HK-2 (cell line): ENCODE measurements around the gene OPHN1.
"Not testable (repeated sequence)": the region's sequence is repeated elsewhere in the genome, so short reads cannot be mapped to it uniquely, and the experiment has no call there.

Source experiments
- DNase-seq: peaks from one replicate; pipeline ENCODE4 v3.0.0-alpha.2; 2018; ENCODE audit not compliant: unreplicated experiment

The OPHN1 gene

DNA sequence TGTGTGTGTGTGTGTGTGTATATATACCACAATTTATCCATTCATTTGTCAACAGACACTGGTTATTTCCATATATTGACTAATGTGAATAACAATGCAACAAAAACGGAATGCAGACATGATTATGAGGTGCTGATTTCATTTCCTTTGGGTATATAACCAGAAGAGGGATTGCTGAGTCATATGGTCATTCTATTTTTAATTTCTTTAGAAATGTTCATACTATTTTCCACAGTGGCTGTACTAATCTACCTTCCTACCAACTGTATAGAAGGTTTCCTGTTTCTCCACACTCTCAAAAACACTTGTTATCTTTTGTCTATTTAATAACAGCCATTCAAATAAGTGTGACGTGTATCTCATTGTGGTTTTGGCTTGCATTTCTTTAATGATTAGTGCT lies 269.9 kb downstream of the OPHN1 start:
- no peak for DNase-seq

DNA sequence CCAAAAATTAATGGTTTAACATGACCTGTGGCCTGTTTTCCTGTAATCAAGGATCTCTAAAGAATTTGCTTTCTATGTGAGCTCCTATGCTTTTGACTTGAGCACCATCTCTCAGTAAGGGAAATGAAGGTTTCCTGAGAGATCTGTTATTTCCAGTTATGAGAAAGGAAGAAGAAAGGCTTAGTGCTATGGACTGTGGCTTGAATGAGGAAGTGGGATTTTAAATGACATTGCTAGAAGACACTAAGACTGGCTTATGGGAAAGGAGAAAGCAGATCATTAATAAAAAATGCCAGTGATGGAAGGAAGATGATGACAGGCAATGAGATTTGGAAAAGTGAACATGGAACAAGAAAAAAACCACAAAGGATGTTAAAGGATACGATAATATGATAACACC lies 285.4 kb downstream of the OPHN1 start:
- DNase-seq = no peak

- DNase-seq = no peak
These were observed 287.2 kb downstream of the OPHN1 start for GRCh38 chrX:68146054-68146453.

- DNase-seq = no peak
These were observed 293.5 kb downstream of the OPHN1 start for GRCh38 chrX:68139791-68140190.

DNA sequence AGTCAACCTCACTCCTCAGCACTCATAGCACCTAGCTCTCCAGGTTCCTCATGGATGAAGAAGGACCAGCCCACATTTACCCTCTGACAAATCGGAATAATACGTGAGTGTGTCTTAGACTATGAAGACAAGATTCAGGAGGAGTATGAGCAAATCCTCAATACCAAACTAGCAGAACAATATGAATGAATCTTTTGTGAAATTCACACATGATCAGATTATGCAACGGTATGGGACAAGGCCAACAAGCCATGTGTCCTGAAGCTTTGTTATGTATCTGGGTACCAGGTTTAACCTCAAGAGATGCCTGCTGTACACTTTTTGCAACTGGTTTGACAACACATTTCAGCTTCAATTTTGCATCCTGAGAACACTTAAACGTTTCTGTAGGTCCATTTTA lies 300.1 kb downstream of the OPHN1 start:
- no peak for DNase-seq

GRCh38 chrX:68132749-68133148 lies 300.5 kb downstream of the OPHN1 start:
- no peak for DNase-seq

- DNase-seq = no peak
These were observed 311.5 kb downstream of the OPHN1 start for GRCh38 chrX:68121835-68122234.

DNA sequence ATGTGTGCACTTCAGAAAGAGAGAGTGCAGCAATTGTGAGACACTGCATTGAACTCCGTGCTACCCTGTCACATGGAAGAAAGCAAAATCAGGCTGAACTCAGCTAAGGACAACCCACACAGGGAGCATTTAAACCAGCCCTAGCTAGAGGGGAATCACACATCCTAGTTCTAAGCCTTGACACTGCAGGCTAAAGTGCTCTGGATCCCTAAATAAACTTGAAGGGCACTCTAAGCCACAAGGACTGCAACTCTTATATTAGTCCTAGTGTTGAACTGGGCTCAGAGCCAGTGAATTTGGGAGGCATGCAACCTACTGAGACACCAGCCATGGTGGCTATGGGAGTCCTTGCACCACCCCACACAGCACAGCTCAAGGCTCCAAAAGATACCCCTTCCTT lies 311.9 kb downstream of the OPHN1 start:
- no peak for DNase-seq

DNA sequence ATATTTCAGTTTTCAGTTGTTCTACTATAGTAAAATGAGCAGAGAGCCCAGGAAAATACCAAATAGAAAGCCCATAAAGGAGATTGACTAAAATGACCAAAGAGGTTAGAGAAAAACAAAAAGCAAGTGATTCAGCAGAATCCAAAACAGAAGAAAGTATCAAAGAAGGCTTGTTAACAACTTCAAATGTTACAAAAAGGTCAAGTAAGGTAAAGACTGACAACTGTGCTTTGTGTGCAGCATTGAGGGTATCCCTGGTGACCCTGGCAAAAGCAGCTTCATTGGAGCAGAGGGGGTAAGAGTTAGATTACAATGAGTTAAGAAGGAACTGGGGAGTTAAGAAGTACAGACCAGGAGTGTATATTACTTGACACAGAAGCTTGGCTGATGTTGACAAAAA lies 317.9 kb downstream of the OPHN1 start:
- no peak for DNase-seq

DNA sequence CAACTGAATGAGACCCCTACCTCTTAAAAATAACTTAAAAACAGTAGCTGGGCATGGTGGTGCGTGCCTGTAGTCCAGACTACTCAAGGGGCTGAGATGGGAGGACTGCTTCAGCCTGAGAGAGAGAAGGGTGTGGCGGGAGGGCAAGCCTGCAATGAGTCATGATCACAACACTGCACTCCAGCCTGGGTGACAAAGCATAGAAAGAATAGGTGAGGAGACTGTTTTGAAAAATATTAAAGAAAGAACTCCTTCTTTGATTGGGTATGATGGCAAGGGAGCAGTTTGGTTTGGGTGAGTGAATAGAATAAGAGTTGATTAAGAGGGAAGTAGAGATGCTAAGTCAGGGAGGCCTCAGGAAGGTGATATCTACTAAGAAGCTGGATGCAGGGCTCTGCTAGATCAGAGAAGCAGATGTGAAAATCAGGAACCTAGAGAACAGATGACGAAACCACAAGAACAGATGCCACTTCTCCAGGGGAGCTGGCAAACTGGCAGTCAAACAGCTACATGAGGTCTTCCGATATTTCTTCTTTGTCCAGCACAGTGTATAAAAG lies 318.6 kb downstream of the OPHN1 start:
- DNase-seq = peak; percentile 12

DNA sequence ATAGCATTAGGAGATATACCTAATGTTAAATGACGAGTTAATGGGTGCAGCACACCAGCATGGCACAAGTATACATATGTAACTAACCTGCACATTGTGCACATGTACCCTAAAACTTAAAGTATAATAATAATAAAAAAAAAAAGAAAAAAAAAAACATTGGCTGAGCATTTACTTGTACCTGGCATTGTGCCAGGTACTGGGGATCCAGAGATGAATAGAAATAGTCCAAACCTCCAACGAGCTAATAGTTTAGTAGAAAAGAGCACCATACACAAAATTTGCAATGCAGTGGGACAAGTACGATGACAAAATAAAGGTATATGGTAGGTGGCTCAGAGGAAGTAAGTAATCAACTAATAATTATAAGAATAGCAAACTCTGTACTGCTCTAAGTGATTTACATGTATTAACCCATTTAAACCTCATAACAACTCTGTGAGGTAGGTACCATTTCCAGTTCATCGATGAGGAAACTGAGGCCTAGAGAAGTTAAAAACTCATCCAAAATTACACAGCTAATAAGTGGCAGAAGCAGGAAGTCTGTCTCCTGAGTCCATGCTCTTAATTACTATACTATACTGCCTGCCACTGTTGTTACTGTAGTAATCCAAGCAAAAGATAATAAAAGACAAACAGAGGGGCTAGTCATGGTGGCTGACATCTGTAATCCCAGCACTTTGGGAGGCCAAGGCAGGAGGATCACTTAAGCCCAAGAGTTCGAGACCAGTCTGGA lies 319.3 kb downstream of the OPHN1 start:
- DNase-seq = no peak

- DNase-seq = no peak
These were observed 321.0 kb downstream of the OPHN1 start for GRCh38 chrX:68112321-68112720.

DNA sequence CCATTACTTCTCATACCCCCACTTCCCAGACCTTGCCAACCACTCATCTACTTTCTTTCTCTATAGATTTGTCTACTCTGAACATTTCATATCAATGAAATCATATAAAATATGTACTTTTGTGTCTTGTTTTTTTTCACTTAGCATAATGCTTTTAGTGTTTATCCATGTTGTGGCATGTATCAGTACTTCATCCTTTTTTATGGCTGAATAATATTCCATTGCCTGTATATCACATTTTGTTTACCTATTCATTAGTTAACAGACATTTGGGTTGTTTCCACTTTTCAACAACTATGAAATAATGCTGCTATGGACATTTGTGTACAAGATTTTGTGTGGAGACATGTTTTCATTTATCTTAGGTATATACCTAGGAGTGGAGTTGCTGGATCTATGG lies 324.1 kb downstream of the OPHN1 start:
- DNase-seq = no peak

- no peak for DNase-seq
These were observed 334.9 kb downstream of the OPHN1 start for GRCh38 chrX:68098431-68098830.

GRCh38 chrX:68090266-68090665 lies 343.0 kb downstream of the OPHN1 start:
- no peak for DNase-seq

DNA sequence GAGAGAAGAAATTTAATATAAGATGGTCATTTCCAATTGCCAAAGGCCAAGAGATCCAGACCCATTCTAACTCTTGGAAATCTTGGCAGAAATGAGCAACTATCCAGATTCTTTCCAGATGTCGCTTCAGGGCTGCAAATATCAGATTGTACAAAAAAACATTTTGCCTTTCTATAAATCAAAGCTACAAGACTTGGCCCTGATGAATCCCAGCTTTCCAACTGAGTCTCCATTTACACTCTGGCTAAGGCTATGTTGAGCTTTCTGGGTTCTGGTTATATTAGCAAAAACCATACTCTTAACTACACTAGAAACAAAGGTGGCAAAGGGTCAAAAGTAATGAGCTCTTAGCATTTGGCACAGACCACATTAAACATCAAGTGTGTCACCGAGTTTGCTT lies 345.8 kb downstream of the OPHN1 start:
- DNase-seq = no peak

DNA sequence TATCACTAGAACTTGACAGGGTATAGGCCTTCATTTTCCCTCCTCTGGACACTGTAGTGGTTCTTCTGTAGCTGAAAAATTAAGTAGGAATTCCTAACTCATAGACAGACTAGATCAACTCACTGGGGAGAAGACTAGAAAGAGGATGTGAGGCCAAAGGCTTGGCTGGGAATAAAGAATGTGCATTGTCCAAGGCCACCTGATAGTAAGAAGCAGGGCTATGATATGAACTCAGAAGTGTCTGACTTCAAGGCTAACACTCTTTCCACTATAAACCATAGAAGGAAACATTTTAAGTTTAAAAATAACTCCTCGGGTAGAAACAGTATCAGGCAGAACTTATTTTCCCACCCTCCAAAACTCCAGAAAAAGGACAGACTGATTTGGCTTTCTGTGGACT lies 346.6 kb downstream of the OPHN1 start:
- DNase-seq = no peak

GRCh38 chrX:68084765-68085164 lies 348.5 kb downstream of the OPHN1 start:
- no peak for DNase-seq

GRCh38 chrX:68083510-68083909 lies 349.8 kb downstream of the OPHN1 start:
- no peak for DNase-seq

- DNase-seq = no peak
These were observed 353.3 kb downstream of the OPHN1 start for GRCh38 chrX:68079961-68080360.

DNA sequence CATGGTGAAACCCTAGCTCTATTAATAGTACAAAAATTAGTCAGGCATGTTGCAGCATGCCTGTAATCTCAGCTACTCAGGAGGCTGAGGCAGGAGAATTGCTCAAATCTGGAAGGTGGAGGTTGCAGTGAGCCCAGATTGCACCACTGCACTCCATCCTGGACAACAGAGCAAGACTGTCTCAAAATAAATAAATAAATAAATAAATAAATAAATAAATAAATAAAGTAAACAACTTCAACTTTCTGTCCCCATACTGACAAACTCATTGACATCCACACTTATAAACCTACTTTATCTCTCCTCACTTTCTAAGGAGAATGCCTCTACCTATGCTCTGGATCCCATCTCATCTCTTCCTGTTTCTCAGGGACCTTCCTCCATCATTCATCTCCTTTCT lies 354.5 kb downstream of the OPHN1 start:
- DNase-seq = not testable (repeated sequence)

DNA sequence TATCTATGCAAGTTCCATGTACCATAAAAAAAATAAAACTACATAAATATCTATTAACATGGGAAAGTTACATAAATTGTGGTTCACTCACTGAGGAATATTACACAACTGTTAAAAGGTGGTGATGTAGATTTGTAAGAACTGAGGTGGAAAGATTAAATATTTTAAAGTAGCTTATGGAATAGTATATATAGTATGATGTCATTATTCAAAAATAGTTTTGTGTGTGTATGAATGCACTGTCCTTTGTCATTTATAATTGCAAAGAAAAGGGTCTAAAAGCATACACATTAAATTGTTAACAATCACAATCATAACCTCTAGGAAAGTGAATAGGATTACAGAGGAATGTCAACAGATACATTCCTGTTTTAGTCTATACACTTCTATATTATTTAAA lies 355.9 kb downstream of the OPHN1 start:
- DNase-seq = no peak

DNA sequence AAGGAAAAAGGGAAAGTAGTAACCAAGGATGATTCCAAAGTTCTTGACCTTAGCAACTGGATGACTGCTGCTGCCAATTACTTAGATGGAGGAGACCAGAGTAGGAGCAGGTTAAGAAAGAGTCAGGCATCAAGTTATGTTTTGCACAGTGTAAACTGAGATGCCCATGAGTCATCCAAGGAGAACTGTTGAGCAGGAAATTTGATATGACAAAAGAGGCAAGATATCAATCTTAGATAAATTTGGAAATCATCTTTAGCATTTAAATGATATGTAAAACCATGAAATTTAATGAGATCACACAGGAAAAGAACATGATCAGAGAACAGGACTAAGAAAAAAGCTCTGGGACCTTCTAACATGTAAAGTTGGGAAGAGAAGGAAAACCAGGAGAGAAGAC lies 361.3 kb downstream of the OPHN1 start:
- DNase-seq = no peak

DNA sequence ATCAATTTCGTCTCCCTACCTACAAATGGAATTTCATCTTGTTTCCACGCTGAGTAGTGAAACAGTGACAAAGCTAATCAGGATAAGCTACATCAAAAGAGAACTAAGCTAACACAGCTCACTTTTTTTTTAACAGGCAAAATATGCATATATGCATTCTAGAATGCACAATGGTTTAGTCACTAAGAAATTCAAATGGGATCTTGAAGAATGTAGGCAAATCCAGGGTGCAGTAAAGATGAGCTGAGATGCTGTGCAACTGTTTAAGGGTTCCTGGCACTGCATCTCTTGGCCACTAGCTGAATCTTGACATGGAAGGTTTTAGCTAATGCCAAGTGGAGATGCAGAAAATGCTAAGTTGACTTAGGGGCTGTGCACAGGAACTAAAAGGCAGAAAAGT lies 363.2 kb downstream of the OPHN1 start:
- DNase-seq = not testable (repeated sequence)
